Stimulated activated CD8-positive, alpha-beta memory T cell treated with anti-CD3 and anti-CD28 coated beads, Interleukin-4, amount 100 ng/mL, for 1 hour (primary cell): ENCODE results near the gene USP19.
A peak's percentile ranks its signal among the peaks of the same experiment; 100 is the strongest.

Experiments
- DNase-seq, 2 donors: peaks; one replicate each; pipeline ENCODE4 v3.0.0-alpha.2; 2020; ENCODE audit warnings: low read depth in 2 of 2, low spot score in 1 of 2

Gene USP19

DNA sequence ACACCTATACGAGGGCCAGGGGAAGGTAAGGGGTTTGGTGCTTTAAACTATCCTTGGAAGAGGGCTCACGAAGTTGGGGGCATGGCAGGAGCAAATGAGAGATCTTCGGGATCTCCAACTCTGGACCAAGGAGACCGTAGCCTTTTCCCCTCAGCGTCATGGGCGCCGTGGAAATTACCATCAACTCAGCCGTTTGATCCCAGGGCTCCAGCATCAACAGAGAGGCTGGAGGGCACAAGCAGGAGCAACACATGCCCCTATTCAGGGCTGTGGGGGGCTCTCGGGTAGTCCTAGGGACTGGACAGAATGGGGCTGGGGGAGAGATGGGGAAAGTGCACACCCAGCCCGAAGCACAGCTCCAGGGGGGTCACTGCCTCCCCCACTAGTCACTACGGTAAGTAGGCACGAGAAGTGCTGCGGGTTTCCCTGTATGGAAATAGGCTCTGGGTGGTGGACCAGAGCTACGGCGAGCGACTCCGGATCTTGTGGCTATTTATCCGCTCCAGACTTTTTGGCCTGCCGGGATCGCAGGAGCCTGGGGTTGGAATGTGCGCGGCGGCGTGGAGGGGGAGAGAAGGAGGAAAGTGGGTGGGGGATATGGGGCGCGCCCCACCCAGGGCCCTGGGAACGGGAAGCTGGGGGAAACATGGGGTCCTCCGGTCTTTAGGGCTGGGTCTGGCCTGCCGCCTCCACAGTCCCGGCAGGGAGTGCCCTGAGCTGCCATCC lies 12.8 kb upstream of the USP19 start:
- DNase-seq = no peak

DNA sequence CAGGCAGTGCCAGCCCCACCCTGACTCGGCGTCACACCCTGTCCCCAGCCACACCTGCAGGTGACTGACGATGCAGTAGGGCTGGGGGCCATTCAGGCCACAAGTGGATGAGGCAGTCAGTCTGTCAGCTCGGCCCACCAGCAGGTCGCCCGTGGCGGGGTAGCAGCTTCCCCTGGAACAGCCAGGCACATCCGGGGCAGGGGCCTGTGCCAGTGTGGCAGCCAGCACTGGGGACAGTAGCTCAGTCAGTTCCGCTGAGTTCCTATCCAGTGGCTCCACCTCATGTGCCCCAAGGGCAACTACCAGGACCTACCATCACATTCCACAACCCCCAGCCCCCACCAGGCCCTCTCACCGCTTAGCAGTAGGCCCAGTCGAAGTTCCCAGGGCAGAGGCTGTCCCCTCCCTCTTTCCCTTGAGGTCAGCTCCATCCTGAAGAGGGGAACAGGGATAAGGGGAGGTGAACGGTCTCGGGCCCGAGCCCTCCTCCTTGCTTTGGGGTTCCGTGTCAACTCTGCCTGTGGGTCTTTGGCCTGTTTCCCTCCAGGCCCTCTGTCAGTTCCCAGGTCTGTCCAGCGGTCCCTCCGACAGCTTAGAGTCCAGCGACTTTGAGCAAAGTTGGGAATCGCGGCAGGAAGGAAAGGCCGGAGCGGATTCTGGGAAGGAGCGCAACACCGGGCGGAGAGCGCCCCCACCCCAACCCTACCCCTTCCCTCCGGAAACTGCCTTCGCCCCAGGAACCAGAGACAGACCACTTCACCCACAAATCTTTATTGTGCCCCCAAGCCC lies 12.0 kb upstream of the USP19 start, which contains the start of gene LAMB2:
Gene LAMB2, minus strand, starts transcription at position 614 of the 789 bp plus-strand sequence. Its CDS starts 183 bp downstream, at position 431.
- DNase-seq = no peak

GRCh38 chr3:49132073-49132436 lies 11.4 kb upstream of the USP19 start:
- DNase-seq = no peak

DNA sequence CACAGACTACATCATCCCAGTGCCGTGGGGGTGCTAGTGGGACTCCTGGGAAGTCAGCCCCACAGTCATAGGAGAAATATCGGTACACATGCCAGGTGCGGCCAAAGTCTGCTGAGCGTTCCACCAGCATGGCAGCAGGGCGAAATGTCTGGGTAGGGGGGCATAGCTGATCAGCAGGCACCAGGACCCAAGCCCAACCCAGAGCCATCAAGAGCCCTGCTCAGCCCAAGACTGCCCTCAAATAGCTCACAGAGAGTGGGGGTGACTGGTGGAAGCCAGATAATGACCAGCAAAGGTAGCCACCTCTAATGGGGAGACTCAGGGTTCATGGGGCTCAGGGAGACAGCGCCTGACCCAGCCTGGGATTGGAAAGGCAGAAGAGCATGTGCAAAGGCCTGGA lies 11.0 kb upstream of the USP19 start:
- no peak for DNase-seq

DNA sequence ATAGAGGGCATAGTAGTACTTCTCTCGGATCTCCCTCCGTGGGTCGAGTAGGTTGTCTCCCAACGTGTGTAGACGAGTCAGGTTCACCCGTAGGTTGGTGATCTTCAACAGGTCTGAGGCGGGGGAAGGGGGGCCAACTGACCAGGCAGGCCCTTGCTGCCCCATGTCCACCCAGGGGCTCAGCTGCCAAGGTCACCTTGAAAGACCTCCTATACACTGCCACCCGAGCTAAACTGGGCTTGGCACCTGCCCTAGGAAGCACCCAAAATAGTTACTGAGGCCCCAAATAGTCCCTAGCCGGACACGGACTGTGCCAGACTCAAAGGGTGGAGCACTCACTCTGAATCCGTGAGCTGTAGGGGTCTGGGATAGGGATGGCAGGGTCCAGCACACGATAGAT lies 10.4 kb upstream of the USP19 start:
- DNase-seq = no peak

GRCh38 chr3:49124991-49125670 lies 4.5 kb upstream of the USP19 start:
- DNase-seq = no peak

- DNase-seq = no peak
Measured at GRCh38 chr3:49124203-49124602, 3.6 kb upstream of the USP19 start.

DNA sequence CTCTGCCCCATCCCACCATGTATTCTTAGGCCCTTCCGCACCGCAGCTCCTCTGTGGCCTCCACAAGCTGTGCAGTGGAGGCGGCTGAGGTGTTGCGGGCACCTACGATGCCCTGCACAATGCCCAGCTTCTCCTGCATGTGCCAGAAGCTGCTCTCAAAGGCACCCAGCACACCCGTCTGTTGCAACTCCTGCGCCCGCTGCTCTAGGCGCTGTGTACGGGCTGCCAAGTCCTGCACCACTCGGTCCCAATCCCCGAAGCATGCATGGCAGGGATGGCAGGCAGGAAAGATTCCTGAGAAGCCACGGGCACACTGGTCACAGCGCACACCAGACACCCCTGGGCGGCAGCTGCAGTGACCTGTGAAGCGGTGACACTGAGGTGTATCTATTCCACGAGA lies 3.1 kb upstream of the USP19 start:
- DNase-seq = no peak

DNA sequence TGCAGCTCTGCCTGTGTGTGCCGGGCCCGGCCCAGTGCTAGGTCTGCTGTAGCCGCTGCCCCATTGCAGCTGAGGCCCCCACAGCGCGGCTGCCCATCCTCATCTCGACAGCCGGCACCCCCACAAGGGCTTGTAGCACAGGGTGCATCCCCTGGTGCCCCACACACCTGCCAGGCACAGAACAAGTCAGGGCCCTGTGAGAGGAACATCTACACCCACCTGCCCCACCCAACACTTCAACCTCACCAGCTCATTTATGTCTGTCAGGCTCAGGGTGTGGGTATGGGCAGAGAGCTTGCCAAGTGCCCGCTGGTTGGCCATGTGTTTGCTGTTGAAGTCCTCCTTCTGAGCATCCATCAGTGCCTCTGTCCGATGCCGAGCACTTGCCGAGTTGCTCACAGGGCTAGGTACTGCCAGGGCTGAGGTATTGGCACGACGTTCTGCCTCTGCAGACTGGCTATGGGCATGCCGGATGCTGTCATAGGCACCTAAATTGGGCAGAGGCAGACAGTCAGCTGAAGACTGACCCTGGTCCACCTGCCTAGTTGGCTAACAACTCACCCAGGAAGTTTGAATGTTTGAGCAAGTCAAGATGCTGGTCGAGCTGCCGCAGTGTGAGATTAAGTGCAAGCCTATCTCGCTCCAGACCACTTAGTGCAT lies 2.4 kb upstream of the USP19 start:
- no peak for DNase-seq

GRCh38 chr3:49122451-49122850 lies 1.8 kb upstream of the USP19 start:
- DNase-seq = no peak

- DNase-seq = no peak
Measured at GRCh38 chr3:49122022-49122421, 1.4 kb upstream of the USP19 start.

DNA sequence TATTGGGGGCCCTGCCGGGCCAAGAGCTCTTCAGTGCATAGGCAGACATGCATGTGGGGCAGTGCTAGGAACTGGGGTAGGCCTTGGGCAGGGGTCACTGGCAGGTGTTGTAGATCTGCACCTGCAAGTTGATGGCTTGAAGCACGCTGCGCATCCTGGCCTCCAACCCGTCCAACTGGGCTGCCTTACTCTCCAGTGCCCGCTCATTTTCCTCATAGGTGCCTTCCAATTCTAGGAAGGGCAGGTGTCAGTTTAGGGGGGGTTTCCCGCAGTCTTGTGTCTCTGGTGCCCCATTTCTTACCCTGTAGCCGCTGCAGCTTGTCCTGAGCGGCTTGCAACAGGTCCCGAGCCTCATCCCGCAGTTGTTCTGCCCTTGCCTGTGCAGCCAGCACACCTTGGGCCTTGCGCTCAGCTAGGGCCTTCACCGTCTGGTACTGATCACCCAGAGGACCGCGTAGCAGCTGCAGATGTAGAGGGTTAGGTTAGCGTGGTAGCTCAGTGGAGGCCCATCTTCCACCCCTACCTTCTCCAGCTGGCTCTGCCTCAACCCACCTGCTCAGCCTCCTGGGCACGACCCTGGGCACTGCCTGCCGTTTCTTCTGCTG lies 611 bp upstream of the USP19 start:
- no peak for DNase-seq

DNA sequence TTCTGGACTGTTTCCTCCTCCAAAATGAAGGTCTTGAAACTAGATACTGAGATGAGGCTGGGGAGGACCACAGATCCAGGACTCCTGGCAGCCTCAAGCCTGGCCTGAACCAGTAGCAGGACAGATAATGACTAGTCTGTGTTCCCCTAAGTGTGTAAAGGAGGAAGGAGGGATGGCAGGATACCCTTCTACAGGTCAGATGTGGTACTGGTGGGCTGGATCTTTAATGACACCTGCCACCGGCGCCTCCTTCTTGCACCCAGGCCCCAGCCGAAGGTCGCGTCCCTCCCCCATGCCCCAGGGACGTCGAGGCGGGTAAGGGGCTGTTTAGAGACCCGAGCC lies 556 bp downstream of the USP19 start:
- DNase-seq = no peak

- DNase-seq = no peak
Measured at GRCh38 chr3:49119439-49119838, 1.2 kb downstream of the USP19 start.

DNA sequence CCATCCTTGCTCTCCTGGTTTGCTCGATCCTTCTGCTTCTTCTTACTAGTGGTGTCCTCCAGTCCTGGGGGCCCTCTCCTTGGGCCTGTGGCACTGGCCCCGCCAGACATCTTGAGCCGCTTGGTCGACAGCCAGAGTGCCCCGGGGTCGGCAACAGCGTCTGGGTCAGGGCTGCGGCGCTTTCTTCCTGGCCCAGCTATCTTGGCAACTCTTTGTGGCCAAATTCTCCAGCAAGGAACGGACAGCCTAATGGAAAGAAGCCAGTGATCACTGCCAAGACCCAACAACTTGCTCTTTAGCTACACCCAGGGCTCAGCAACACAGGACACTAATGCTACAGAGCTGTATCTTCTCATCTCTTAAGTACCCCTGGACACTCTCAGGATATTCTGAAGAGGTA lies 1.6 kb downstream of the USP19 start:
- no peak for DNase-seq

DNA sequence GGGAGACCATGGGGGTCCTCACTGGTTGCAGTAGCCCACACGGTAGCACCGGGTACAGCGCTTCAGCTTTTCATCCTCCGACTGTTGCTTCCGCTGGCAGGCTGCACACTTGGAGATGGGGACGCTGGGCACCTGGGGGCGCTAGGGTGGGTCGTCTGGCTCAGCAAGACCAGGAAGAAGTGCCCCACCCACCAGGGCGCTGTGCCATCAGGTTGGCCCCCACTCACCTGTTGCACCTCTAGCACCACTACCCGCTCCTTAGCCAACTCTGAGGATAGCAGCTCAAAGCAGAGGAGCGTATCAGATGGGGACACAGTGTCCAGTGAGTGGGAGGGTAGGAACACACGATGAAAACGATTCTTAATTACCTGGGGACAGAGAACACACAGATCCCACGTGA lies 8.4 kb downstream of the USP19 start:
- no peak for DNase-seq

GRCh38 chr3:49111347-49111746 lies 9.3 kb downstream of the USP19 start:
- DNase-seq = no peak

DNA sequence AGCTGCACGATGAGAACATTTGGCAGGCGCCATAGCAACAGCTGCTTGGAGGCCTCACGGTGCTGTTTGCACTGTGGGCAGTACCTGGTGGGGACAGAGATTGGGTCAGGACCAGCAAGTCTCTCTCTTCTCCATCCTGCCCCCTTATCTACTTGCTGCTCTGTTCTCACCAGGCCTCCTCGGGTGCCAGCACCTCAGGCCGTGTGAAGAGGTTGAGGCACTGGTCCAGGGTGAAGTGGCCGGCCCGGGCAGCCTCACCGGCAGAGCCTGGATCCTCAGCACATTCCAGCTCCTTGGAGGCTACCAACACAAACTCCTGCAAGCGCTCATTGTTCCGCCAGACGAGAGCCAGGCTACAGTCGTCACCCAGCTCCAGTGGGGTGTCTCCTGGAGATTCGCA lies 9.8 kb downstream of the USP19 start:
- DNase-seq = no peak

DNA sequence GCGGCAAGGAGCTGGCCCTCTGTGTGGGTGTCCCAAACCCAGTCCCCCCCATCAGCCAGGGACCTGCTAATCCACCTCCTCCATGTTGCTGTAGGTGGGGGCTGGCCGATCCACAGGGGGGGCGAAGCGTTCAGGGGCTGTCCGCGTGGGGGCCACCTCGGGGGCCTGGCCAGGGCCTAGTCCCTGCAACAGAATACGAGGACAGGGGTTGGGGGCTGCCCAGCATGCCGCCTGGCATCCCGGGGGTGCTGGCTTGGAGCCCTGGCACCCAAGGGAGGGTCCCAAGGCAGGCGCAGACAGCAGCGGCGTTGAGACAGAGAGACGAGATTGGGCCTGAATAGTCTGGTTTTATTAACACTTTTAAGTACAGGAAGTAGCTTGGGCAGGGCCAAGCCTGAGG lies 12.3 kb downstream of the USP19 start:
- no peak for DNase-seq

DNA sequence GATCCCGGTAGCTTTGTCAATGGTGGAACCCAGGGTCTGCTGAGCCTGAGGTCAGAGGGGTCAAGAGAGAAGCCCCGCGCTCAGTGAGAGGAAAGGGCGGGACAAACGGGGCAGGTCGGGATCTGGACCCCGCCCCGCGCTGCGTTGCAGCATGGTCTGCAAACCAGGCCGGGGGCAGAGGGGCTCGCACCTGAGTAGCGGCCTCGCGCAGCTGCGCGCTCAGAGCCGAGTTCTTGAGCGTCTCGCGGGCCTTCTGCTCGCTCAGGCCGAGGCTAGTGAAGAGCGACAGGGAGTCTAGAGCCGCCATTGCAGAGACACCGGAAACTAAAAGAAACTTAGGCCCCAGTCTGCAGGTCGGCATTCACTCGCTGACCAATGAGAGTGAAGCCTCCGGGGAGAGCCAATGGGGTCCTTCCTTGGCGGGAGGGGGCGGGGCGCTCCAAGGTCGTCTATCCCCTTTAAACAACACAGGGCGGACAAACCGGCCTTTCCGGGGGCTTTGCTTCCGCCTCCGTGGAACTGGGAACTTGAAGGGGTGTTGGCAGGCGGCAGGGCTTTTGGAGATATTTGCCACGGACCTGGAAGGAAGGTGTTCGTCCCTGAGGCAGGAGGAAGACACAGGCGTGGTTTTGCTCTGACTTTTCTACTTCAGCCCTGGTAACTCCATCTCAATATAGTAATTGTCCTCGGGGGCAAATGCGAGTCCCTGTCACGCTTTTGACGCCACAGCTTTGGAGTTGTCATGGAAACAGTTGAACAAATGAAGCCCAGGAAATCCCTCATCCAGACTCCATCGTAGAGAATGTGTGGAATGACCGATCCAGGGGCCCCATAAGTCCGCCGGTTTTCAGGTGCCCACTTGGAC lies 16.0 kb downstream of the USP19 start, which contains the start of gene QARS1:
Gene QARS1, minus strand, starts transcription at position 331 of the 865 bp plus-strand sequence. Its CDS starts 24 bp downstream, at position 307.
- DNase-seq = peak; percentile 72 to 79
